HG02938 (cell line): ENCODE data around the gene PSAP.
"Not testable (repeated sequence)": the region's sequence is repeated elsewhere in the genome, so short reads cannot be mapped to it uniquely, and the experiment has no call there.

ENCODE experiments used
- ATAC-seq: cut with Tn5 transposase; IDR thresholded peaks from one replicate; pipeline ENCODE4 v1.9.1; 2021; ENCODE audit warnings: mild to moderate bottlenecking, moderate library complexity; ENCODE audit not compliant: unreplicated experiment

PSAP gene

GRCh38 chr10:71874680-71875354 is 23.8 kb upstream of the PSAP start:
- not testable (repeated sequence) for ATAC-seq

GRCh38 chr10:71873582-71874211 is 22.6 kb upstream of the PSAP start:
- ATAC-seq = peak; percentile 93

- ATAC-seq = not testable (repeated sequence)
Observed at GRCh38 chr10:71869601-71870000, 18.6 kb upstream of the PSAP start.

GRCh38 chr10:71868192-71868697 is 17.2 kb upstream of the PSAP start:
- no peak for ATAC-seq

GRCh38 chr10:71865561-71866041 is 14.6 kb upstream of the PSAP start:
- ATAC-seq = no peak

- ATAC-seq = no peak
Observed at GRCh38 chr10:71864911-71865361, 13.9 kb upstream of the PSAP start.

- no peak for ATAC-seq
Observed at GRCh38 chr10:71863203-71863602, 12.2 kb upstream of the PSAP start.

GRCh38 chr10:71860243-71861029 is 9.4 kb upstream of the PSAP start:
- ATAC-seq = no peak

- no peak for ATAC-seq
Observed at GRCh38 chr10:71857934-71858890, 7.2 kb upstream of the PSAP start.

- ATAC-seq = no peak
Observed at GRCh38 chr10:71856619-71857018, 5.6 kb upstream of the PSAP start.

- ATAC-seq = no peak
Observed at GRCh38 chr10:71854031-71854430, 3.0 kb upstream of the PSAP start.

GRCh38 chr10:71852355-71852937 is 1.4 kb upstream of the PSAP start:
- ATAC-seq = no peak

- not testable (repeated sequence) for ATAC-seq
Observed at GRCh38 chr10:71851465-71852095, 529 bp upstream of the PSAP start.

- ATAC-seq = no peak
Observed at GRCh38 chr10:71850021-71850742, 869 bp downstream of the PSAP start.

- no peak for ATAC-seq
Observed at GRCh38 chr10:71849461-71849908, 1.6 kb downstream of the PSAP start.

- ATAC-seq = no peak
Observed at GRCh38 chr10:71848325-71849275, 2.5 kb downstream of the PSAP start.

- no peak for ATAC-seq
Observed at GRCh38 chr10:71847418-71847817, 3.6 kb downstream of the PSAP start.

GRCh38 chr10:71846816-71847215 is 4.2 kb downstream of the PSAP start:
- no peak for ATAC-seq
